ENCODE measurements around the gene HJV.

- TF ChIP-seq CTCF (conservative IDR thresholded peaks at IDR 0.05 in 1 of 2, IDR thresholded peaks at IDR 0.05 in 1 of 2; ENCODE audit: extremely low read depth in 1 of 2, insufficient read depth in 1 of 2, low read depth in 1 of 2, low read length in 2 of 2) (no peak), EZH2 (IDR thresholded peaks at IDR 0.05; ENCODE audit: borderline replicate concordance, low read length) (no peak)
Measured at GRCh38 chr1:145979746-145980456, 41.6 kb downstream of the HJV start.
